MV-4-11 (cell line): ENCODE measurements around the gene PDP2.
"Not testable (repeated sequence)": the region's sequence is repeated elsewhere in the genome, so short reads cannot be mapped to it uniquely, and the experiment has no call there.

ENCODE experiments used
- DNase-seq: peaks from one replicate; lab custom pipeline; 2025; lab: John Stamatoyannopoulos, UW

The PDP2 gene

GRCh38 chr16:66853261-66854139 is 26.8 kb upstream of the PDP2 start:
- no peak for DNase-seq

- no peak for DNase-seq
Observed at GRCh38 chr16:66856184-66856730, 24.1 kb upstream of the PDP2 start.

- DNase-seq = no peak
Observed at GRCh38 chr16:66856801-66857200, 23.5 kb upstream of the PDP2 start.

GRCh38 chr16:66857437-66857836 is 22.9 kb upstream of the PDP2 start:
- no peak for DNase-seq

DNA sequence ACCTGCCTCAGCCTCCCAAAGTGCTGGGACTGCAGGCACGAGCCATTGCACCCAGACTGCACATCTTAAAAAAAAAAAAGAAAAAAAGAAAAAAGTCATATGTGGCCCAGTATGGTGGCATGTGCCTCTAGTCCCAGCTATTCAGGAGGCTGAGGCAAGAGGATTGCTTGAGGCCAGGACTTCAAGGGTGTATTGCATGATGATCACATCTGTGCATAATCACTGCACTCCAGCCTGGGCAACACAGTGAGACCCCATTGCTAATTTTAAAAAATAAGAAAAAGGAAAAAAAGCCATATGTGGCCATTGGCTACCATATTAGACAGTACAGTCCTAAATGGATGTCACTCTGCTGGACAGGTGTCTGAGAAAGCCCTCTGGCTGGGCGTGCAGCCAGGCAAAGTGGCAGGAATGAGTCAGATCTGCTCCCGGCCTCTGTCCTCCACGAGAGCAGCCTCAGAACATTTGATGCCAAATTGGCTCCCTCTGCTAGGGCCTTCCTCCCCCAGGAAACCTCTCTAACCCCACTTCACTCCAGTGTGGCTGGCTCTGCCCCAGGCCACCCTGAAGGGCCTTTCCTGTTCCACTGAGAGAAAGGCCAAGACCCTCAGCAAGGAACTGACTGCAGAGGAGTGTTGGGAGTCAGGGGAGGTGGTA is 21.4 kb upstream of the PDP2 start:
- DNase-seq = no peak

DNA sequence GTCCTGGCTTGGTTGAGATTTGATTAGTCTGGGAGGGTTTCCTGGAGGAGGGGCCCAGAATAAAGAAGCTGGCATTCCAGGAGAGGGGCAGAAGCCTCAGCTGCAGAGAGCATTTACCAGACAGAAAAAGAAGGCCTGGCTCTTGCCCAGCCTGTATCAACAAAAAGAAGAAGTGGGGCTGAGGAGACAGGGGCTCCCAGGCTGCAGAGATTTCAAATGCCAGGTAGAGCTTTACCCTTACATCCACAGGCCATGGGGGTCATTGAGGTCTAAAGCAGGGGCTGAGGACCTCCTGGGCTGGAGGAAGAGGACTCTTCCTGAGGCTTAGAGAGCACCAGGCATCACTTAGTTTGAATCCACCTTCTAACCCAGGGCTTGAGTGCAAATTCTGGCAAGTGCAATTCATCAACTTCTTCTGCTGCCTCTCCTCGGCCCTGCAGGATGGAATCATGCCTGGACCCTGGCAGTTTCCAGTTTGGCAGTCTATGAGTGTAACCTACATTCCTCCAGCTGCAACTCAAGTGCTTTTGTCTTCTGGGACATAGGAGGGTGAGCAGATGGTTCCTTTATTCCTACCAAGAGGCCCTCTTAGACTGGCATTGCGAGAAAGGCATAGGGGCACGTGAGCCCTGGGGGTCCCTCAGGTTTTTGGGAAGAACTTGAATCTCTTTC is 20.8 kb upstream of the PDP2 start:
- no peak for DNase-seq

GRCh38 chr16:66862023-66862520 is 18.2 kb upstream of the PDP2 start:
- no peak for DNase-seq

DNA sequence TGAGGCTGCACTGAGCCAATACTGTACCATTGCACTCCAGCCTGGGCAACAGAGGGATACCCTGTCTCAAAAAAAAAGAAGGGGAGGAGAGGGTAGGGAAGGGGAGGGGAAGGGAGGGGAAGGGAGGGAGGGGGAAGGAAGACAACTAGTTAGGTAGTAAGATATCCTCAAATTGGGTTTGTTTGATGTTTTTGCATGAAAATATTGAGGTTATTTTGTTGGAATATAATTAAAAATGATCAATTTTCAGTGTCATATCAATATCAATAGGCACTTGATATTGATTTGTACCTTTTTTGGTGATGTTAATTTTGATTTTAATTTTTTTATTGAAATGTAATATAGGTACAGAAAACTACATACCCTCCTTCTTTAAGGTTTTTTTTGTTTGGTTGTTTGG is 16.6 kb upstream of the PDP2 start:
- no peak for DNase-seq

GRCh38 chr16:66869424-66869823 is 10.9 kb upstream of the PDP2 start:
- DNase-seq = no peak

DNA sequence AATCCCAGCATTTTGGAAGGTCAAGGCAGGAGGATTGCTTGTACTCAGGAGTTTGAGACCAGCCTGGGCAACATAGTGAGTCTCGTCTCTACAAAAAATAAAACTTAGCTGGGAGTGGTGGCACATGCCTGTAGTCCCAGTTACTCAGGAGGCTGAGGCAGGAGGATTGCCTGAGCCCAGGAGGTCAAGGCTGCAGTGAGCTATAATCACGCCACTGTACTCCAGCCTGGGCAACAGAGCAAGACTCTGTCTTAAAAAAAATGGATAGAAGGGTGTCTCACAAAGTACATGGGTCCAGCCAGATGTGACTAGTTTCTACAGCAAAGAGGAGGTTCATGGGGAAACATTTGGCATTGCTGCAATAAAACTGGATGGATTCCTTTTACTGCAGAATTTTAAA is 9.0 kb upstream of the PDP2 start:
- not testable (repeated sequence) for DNase-seq

- no peak for DNase-seq
Observed at GRCh38 chr16:66871840-66872239, 8.5 kb upstream of the PDP2 start.

DNA sequence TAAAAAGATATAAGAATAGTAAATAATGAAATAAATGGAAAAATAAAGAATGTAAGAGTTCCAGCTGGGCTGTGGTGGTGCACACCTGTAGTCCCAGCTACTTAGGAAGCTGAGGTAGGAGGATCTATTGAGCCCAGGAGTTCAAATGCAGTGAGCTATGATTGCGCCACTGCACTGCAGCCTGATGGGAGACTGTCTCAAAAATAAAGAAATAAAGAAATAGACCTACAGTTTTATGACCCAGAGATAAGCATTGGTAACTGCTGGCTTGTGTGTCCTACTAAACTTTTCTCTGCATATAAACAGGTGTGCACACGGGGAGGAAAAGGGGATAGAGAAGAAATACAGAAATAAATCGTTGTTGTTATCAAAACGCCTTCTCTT is 7.8 kb upstream of the PDP2 start:
- peak; percentile 42 for DNase-seq

DNA sequence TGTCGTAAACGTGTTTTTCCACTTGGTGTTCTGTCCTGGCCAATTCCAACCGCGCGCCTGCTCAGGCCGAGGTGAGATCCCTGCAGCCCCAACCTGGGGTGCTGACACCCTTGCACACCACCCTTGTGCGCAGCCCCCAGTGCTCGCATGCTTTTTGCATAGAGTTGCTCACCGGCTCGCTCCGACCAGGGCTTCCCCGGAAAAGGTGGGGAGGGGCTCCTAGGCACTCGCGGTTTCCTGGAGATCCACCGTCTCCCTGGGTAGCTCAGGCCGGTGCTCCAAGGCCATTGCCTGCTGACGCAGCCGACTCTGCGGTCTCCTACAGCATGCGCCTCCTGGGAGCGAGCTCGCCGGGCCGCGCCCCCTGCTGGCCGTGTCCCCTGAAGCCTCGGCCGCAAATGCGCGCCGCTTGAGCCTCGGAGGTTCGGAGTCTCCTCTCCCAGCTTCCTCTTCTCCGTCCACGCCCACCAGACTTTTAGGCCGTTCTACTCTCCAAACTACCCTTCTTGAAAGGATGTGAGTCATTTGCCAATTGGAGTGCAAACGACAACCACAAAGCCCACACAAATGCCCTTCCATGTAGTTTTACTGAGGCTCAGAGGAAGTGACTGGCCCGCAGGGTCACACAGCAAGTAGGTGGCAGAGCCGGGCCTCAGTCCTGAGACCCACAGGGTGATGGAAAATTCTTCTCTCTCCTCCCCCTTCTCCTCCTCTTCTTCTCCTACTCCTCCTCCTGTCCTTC is 7.2 kb upstream of the PDP2 start:
- peak; percentile 100 for DNase-seq

- no peak for DNase-seq
Observed at GRCh38 chr16:66873685-66874055, 6.6 kb upstream of the PDP2 start.

DNA sequence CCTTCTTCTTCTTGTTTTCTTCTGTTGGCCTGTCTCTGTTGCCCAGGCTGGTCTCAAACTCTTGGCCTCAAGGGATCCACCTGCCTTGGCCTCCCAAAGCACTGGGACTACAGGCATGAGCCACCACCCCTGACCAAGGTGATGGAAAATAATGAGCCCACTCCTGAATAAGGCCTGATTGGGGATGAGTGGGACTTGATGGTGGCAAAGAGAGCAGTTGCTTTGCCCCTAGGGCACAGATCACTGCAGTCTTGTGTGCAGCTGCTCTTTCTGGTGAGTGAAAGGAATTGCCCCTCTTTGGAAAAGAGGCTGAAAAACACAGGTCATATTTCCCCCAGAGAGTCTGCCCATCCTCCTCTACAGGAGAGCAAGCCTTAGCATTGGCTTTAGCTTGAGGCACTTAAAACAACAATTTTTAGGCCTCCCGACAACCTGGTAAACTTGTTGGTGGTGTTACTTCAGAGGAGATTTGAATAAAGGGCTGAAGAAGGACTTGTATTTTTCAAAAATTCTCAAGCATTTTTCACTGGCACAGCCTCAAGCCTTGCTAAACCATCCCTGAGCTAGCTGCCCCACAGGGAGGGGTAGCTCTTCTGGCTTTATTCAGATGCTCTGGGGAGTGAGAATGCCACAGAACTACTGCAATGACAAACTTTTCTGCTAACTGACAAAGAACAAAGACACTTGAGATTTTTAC is 6.1 kb upstream of the PDP2 start:
- DNase-seq = no peak

DNA sequence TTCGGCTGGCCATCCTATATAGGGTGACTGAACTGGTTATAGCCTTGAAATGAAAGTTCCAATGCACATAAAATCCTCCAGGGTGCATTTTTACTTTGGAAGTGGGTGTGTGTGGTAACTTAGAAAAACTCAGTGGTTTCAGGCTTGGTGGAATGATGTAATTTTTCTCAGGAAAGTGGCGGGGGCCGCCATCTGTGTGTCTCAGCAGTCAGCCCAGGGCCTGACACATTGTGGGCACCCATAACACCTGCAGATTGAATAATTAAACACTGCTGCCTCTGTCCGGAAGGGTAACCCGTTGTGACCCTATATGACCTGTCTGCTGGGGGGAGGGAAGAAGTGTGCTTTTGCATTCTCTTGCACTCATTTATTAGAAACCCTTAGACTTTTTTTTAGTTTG is 2.2 kb upstream of the PDP2 start:
- peak; percentile 98 for DNase-seq

DNA sequence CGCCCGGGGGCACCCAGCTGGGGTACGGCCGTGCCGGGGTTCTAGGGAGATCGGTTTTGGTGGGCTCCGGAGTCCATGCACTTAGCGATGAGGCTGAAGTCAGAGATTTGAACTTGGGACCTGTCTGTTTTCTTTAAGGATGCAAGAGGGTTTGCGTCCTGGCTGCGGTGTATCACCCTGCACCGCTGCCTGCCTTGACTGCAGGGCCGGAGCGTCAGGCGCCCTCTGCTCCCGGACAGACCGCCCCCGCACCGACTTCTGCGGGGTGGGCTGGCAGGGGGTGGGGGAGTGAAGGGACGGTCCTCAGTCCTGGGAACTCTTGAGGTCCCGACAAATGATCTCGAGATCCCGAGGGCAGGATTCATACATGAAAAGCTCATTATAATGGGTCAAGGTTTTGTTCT is 701 bp downstream of the PDP2 start:
- no peak for DNase-seq

GRCh38 chr16:66881560-66881959 is 1.2 kb downstream of the PDP2 start:
- no peak for DNase-seq

- DNase-seq = no peak
Observed at GRCh38 chr16:66881964-66882508, 1.7 kb downstream of the PDP2 start.

DNA sequence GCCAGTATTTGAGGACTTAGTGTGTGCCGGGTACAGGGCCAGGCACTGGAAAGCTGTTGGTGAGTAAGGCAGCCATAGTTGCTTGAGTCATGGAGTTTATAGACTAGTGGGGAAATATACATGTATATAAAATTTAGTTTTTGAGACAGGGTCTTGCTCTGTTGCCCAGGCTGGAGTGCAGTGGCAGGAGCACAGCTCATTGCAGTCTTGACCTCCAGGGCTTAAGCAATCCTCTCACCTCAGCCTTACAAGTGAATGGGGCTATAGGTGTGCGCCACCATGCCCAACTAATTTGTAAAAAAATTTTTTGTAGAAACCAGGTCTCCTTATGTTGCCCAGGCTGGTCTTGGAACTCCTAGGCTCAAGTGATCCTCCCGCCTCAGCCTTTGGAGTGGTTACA is 2.4 kb downstream of the PDP2 start:
- DNase-seq = no peak

DNA sequence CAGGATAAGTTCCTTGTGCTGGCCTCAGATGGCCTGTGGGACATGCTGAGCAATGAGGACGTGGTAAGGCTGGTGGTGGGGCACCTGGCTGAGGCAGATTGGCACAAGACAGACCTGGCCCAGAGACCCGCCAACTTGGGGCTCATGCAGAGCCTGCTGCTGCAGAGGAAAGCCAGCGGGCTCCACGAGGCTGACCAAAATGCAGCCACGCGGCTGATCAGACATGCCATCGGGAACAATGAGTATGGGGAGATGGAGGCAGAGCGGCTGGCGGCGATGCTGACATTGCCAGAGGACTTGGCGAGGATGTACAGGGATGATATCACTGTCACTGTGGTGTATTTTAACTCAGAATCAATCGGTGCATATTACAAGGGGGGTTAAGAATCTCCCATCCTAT is 5.2 kb downstream of the PDP2 start:
- no peak for DNase-seq
